A549 treated with DMSO at 1 μM for 4 hours (cell line): ENCODE data around the gene TMSB15B. TPM values are rescaled to one million over a fixed set of nuclear protein-coding genes. Genes with fewer than 3 reads are reported as not detected.

Experiments
- total RNA-seq: library from RNA; stranded (reverse); fragments of 200-300 nt; extraction: Qiagen RNA extraction; gene quantifications from 5 replicates; pipeline ENCODE4 v1.2.3, GENCODE V29; 2022; ENCODE audit warnings: low read depth

TMSB15B gene
- 5.0 to 6.9 TPM (median 5.6 TPM) in 5 replicates for total RNA-seq

DNA sequence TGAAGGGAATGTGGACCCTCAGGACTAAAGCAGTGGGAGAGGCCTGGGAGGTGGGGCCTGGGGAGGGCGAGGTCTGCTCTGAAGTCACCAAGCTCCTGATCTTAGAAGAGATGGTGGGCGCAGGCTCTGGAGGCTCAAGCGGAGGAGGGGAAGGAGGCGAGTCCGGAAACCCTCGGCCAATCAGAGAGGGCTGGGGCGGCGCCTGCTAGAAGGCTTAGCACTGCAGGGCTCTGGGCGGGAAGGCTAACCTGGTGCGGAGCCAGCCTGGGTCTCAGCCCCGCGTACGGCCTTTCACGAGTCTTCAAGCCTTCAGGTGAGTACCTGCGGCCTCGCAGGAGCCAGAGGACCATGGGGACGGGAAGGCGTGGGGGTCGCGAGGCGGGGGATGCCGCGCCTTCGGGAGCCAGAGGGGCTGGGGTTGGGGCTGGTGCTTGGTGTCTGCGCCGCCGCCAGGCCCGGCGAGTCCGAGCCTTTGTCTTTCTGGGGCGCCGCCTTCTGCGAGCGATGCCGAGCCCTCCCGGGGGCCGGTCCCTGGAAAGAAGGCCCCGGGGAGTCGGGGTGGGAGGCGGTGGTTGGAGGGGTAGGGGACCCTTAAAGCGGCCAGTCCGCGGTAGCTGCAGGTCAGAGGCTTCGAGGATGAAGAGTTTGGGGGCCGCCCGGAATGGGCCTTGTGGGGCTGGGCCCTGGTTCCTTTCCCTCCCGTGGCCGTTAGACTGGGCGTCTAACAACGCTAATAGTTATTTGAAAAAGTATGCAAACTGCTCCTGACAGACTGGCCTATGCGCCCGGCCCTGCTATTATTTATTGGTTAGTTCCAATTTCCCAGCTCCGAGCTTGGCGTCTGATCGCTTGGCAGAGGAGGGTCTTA, at the start of gene TMSB15B:
Gene TMSB15B, plus strand, starts transcription at position 217 of the 868 bp plus-strand sequence.

DNA sequence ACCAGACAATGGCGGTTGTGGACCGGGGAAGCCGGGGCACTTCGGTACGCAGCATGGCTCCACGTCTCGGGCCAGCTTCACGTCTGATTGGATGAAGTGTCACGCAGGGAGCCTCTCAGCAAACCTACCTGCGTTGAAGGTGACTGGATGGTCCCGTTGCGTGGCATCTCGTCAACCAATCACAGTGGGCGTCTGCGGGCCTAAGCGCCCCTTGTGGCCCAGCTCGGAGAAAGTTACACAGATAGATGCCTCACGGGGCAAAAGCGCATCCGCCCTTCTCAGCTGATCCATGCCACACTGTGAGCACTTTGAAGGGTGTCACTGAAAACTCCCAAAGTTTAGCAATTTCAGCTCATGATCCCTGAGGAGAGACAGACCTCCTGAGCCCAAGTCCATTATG, 51.2 kb downstream of the TMSB15B start, which contains the start of gene H2BW1:
Gene H2BW1, minus strand, starts transcription at position 103 of the 400 bp plus-strand sequence. CDS start 132 bp downstream, outside the sequence.

Other genes starting within 250 kb of the TMSB15B start
- not detected in 5 replicates for gene PLP1, start 185.8 kb upstream of the TMSB15B start, total RNA-seq
- gene RAB9B, start 130.4 kb upstream of the TMSB15B start, total RNA-seq: 0.04 to 0.08 TPM (median 0.06 TPM) in 4 of 5 replicates, not detected in the other
- not detected in 5 replicates for gene H2BW1, start 51.1 kb downstream of the TMSB15B start, total RNA-seq
- not detected in 5 replicates for gene H2BW2, start 77.3 kb downstream of the TMSB15B start, total RNA-seq
- 0.09 to 0.31 TPM (median 0.16 TPM) in 4 of 5 replicates, not detected in the other for gene TMSB15C, start 113.6 kb downstream of the TMSB15B start, total RNA-seq
- 0.07 to 0.87 TPM (median 0.24 TPM) in 4 of 5 replicates, not detected in the other for gene ZCCHC18, start 149.9 kb downstream of the TMSB15B start, total RNA-seq
- 3.7 to 5.1 TPM (median 4.4 TPM) in 5 replicates for gene SLC25A53, start 194.4 kb downstream of the TMSB15B start, total RNA-seq
- 14.1 to 23.9 TPM (median 20.4 TPM) in 5 replicates for gene FAM199X, start 203.8 kb downstream of the TMSB15B start, total RNA-seq